Dermis blood vessel endothelial cell (primary cell): ENCODE measurements around the gene L3MBTL3. TPM values are rescaled to one million over a fixed set of nuclear protein-coding genes. Genes with fewer than 3 reads are reported as not detected.
"Not testable (repeated sequence)": the region's sequence is repeated elsewhere in the genome, so short reads cannot be mapped to it uniquely, and the experiment has no call there.

Experiments
- DNase-seq: peaks from one replicate; pipeline ENCODE4 v3.0.0; 2010
- total RNA-seq: library from RNA; depleted of rRNA; stranded (reverse); fragments of >200 nt; gene quantifications from 2 replicates; pipeline ENCODE4 v1.2.3, GENCODE V29; 2014

Gene L3MBTL3
- total RNA-seq, 1 donor from 2014 or later = 34.7 TPM

DNA sequence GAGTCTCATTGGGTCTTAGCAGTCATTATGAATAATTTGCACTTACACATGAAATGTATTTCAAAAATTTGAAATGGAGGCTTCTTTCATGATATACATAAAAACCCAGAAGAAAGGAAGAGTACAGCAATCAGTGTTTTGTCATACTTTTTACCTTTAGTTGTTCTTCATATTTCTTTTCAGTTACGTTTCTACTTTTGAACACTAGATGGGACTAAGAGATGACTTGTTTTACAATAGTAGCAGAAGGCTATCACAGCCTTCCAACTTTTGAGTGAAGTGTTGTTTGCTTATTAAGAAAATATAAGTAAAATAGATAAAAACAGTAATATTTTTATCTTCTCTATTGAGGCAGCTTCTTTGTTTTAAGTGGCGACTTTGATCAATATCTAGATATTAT is 58.1 kb downstream of the L3MBTL3 start:
- peak; percentile 9 for DNase-seq

DNA sequence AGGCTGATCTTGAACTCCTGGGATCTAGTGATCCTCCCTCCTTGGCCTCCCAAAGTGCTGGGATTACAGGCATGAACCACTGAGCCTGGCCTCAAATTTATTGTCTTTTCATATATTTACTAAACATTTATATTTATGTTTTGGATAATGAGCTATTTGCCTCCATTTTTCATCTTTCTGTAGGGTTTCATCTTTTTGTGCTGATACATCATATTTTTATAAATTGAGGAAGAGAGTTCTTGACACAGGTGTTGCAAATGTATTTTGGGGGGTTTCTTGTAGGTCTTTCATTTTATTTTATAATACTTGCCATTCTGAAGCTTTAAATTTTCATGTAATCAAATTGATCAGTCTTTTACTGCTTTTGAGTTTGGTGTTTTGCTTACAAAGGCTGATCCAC is 72.4 kb downstream of the L3MBTL3 start:
- no peak for DNase-seq

- no peak for DNase-seq
Observed at GRCh38 chr6:130093546-130093945, 75.2 kb downstream of the L3MBTL3 start.

DNA sequence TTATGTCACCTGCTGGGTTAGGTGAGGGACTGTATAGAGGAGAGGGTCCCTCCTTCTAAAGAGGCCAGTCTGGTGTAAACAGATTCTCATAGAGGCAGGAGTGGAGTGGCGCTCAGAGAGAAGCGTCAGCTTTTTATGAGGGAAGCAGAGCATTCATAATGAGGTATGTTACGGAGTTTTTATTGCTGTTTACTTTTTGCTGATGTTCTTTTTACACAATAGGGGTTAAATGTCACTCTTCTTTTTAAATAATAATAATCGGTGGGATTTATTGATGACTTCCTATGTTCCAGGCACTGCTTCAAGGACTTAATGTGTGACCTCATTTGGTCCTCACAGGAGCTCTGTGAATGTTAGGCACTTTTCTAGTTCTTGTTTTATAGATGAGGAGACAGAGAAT is 79.9 kb downstream of the L3MBTL3 start:
- DNase-seq = peak; percentile 5

DNA sequence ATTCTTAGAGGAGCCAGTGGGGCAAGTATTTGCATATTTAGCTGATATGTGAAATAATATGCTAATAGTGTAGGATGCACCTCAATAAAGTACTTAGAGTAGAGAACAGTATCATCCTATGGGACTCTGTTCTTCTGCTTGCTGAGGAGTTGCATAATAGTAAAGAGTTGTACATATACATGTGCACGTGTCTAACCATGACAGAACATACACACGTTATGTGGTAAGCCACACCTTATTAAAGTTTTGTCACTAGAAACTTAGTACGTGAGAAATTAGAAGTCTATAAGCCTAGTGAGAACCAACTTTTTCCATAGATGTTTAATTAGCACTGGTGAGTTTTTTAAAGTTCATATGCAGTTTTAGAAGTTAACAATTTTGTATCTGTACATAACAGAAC is 80.7 kb downstream of the L3MBTL3 start:
- DNase-seq = no peak

DNA sequence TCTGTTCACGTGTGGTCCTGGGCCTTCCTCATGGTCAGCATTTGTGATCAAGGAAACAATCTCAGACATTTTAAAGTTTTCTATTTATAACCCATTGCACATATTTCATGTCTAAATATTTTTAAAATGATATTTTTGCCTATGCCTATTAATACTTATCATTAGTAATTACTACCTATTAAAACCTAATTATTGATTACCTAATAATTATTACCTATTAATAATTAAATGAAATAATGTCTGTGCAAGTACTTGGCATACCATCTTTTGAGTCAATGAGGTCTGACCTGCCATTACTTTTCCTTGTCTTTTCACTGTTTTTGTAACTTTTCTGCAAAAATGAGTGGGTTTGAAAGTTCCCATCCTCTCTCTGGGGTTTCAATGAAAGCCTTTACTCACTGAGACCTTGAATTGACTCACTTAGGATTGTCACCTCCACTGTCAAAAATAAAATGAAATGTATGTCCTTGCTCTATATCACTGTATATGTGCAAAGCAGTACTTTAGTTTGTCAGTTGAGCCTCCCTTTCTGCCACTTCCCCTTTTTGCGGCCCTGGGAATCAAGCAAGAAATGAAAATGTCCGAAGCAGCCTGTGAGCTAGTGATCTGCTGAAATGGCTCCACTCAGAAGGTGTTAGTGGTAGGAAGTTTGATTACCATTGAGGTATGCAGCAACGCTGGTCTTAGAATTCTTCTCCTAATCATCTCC is 87.8 kb downstream of the L3MBTL3 start:
- DNase-seq = no peak

GRCh38 chr6:130107710-130108109 is 89.3 kb downstream of the L3MBTL3 start:
- DNase-seq = no peak

- peak; percentile 27 for DNase-seq
Observed at GRCh38 chr6:130111031-130111430, 92.7 kb downstream of the L3MBTL3 start.

GRCh38 chr6:130113201-130113710 is 94.9 kb downstream of the L3MBTL3 start:
- DNase-seq = no peak

GRCh38 chr6:130115036-130115435 is 96.7 kb downstream of the L3MBTL3 start:
- DNase-seq = no peak

GRCh38 chr6:130116273-130116672 is 97.9 kb downstream of the L3MBTL3 start:
- no peak for DNase-seq

- DNase-seq = not testable (repeated sequence)
Observed at GRCh38 chr6:130117187-130117701, 98.9 kb downstream of the L3MBTL3 start.

GRCh38 chr6:130118236-130118635 is 99.9 kb downstream of the L3MBTL3 start:
- DNase-seq = no peak

- DNase-seq = no peak
Observed at GRCh38 chr6:130119211-130119610, 100.8 kb downstream of the L3MBTL3 start.

DNA sequence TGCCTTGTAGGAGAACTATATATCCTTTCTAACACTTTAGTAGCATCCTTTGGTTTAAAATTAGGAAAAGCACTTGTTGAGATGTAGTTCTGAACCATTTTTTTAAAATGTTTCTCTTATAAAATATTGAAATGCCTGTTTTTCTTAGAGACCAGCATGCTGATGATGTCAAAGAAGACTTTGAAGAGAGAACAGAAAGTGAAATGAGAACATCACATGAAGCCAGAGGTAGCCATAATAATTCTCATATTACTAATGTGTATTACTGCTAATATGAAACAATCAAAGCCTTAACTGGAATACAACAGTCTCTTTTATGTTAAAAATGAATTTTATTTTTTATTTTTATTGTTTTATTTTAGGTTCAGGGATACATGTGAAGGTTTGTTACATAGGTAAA is 102.3 kb downstream of the L3MBTL3 start:
- no peak for DNase-seq

GRCh38 chr6:130122243-130122642 is 103.9 kb downstream of the L3MBTL3 start:
- DNase-seq = no peak

DNA sequence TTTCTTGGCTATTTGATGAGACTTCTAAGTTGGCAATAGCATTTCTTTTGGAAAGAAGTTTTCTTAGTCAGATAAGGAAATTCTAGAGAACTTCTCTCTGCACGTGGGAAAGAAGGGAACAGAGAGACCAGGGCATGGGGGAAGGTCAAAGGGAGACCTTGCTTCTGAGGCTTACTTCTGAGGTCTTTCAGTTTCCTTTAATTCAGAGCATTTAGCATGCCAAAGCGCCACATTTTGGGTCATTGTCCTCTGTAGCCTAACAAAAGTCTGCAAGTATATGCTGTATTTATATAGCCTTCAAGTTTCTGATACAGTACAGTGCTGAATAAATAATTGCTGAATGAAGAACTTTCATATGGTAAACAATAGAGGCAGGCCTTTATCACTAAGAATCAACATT is 108.8 kb downstream of the L3MBTL3 start:
- no peak for DNase-seq

DNA sequence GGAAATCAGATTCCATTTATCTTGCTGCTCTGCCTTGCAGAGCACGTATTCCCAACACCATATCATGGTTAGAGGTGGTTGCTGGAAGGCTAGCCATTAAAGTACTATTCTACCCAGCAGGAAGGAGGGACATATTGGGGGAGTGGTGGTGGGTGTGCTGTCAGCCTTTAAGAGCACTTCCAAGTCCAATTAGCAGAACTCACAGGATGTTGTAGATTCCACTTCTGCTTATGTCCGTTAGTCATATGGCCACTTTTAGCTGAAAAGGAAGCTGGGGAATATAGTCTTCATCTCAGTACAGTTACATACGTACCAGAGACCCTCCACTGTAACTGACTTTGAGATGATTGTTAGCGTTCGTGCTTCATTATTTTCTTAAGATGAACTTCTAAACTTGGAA is 109.9 kb downstream of the L3MBTL3 start:
- peak; percentile 7 for DNase-seq

DNA sequence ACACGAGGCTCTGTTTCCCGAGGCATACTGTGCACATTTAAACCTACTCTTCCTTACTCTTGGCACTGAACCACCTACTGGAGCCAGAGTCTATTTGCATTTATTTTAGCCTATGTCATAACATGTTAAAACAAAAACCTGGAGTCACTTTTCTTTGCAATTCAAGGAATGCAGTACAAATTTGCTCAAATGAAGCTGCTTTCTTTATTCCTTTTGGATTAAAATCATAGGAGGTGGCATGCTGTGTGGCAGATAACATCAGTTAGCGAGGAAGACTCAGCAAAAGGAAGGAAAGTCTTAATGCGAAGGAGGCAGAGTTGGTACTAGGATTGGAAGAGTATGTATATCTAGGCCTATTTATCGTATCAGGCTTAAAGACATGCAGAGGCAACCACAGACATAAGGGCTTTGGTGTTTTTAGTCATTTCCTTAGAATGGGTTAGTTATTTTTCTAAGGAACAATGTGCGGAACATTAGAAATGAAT is 111.4 kb downstream of the L3MBTL3 start:
- DNase-seq = peak; percentile 78

DNA sequence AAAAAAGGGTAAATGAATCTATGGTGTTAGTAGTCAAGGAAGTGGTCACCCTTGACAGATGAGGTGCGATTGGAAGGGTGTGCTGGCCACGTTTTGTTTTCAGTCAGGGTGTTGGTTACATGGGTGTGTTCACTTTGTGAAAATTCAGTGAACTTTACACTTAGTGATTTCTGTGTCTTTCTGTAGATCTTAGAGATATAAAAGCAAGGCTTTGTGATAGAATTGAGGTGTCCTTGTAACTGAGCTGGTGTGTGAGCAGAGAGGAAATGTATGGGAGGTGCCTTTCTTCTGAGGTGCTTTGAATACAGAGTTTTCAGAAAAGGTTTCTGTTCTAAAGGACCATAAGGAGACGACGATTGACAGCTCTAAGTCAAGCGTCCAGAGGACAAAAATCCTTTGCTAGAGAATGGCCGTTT is 113.9 kb downstream of the L3MBTL3 start:
- DNase-seq = no peak

GRCh38 chr6:130134582-130134981 is 116.2 kb downstream of the L3MBTL3 start:
- no peak for DNase-seq

- DNase-seq = no peak
Observed at GRCh38 chr6:130136798-130137197, 118.4 kb downstream of the L3MBTL3 start.

- DNase-seq = no peak
Observed at GRCh38 chr6:130138116-130138908, 119.9 kb downstream of the L3MBTL3 start.

GRCh38 chr6:130138909-130139242 is 120.5 kb downstream of the L3MBTL3 start:
- DNase-seq = no peak
